Hepatocyte (in vitro differentiated cells): ENCODE results near the gene TRMO. TPM values are rescaled to one million over a fixed set of nuclear protein-coding genes. Genes with fewer than 3 reads are reported as not detected.
A peak's percentile ranks its signal among the peaks of the same experiment; 100 is the strongest.

Experiments
- DNase-seq: peaks from one replicate; pipeline ENCODE4 v3.0.0-alpha.2; 2016; ENCODE audit warnings: low spot score
- H2AFZ ChIP-seq: fragments of 200-600 bp; sonication (generic); 2 replicates; pipeline ENCODE4 v1.6.0; 2016; ENCODE audit warnings: antibody characterized with exemption, mild to moderate bottlenecking
- H3K27ac ChIP-seq: fragments of 200-600 bp; sonication (generic); 2 replicates; pipeline ENCODE4 v1.5.1; 2016; ENCODE audit warnings: mild to moderate bottlenecking
- H3K27me3 ChIP-seq: fragments of 200-600 bp; sonication (generic); 2 replicates; pipeline ENCODE4 v1.6.1; 2016
- H3K36me3 ChIP-seq: fragments of 200-600 bp; sonication (generic); replicated peaks from 2 replicates; pipeline ENCODE4 v1.5.1; 2016; ENCODE audit warnings: low read depth; ENCODE audit not compliant: insufficient read depth
- H3K4me1 ChIP-seq: fragments of 200-600 bp; sonication (generic); 2 replicates; pipeline ENCODE4 v1.5.1; 2016; ENCODE audit warnings: mild to moderate bottlenecking, moderate library complexity; ENCODE audit not compliant: insufficient read depth
- H3K4me2 ChIP-seq: fragments of 200-600 bp; sonication (generic); 2 replicates; pipeline ENCODE4 v1.6.0; 2016
- H3K4me3 ChIP-seq: fragments of 200-600 bp; sonication (generic); 2 replicates; pipeline ENCODE4 v1.5.1; 2016; ENCODE audit warnings: mild to moderate bottlenecking
- H3K79me2 ChIP-seq: fragments of 200-600 bp; sonication (generic); 2 replicates; pipeline ENCODE4 v1.6.0; 2017; ENCODE audit warnings: mild to moderate bottlenecking
- H3K9me2 ChIP-seq: fragments of 200-600 bp; sonication (generic); replicated peaks from 2 replicates; pipeline ENCODE4 v1.6.0; 2017; ENCODE audit warnings: mild to moderate bottlenecking; ENCODE audit not compliant: insufficient read depth
- H3K9me3 ChIP-seq: fragments of 200-600 bp; sonication (generic); 2 replicates; pipeline ENCODE4 v1.5.1; 2016; ENCODE audit warnings: low read depth, mild to moderate bottlenecking
- H4K20me1 ChIP-seq: fragments of 200-600 bp; sonication (generic); 2 replicates; pipeline ENCODE4 v1.6.0; 2016; ENCODE audit warnings: mild to moderate bottlenecking; ENCODE audit not compliant: insufficient read depth, poor library complexity, severe bottlenecking
- EZH2 ChIP-seq: fragments of 200-600 bp; sonication (generic); IDR thresholded peaks from 2 replicates; pipeline ENCODE4 v1.6.1; 2016; ENCODE audit warnings: antibody characterized with exemption, mild to moderate bottlenecking, borderline replicate concordance
- EZH2phosphoT487 ChIP-seq: fragments of 200-600 bp; sonication (generic); IDR thresholded peaks from one replicate; pipeline ENCODE4 v1.6.1; 2018; ENCODE audit warnings: antibody characterized with exemption, mild to moderate bottlenecking, low read depth, moderate library complexity; ENCODE audit not compliant: unreplicated experiment, severe bottlenecking
- WGBS: methylation state at CpG from one replicate; pipeline ENCODE4 v1.1.6; 2016; ENCODE audit warnings: low lambda C conversion rate; ENCODE audit errors: missing lambda C conversion rate; 5-methylcytosine and 5-hydroxymethylcytosine counted together
- polyA plus RNA-seq: library from polyadenylated mRNA; unstranded; fragments of >200 nt; fragmentation: Nextera tagmentation; extraction: Ambion mirVana; gene quantifications from 2 replicates; pipeline ENCODE4 v1.2.1, GENCODE V29; 2016
- total RNA-seq: library from RNA; depleted of rRNA; stranded (reverse); fragments of >200 nt; gene quantifications from 2 replicates; pipeline ENCODE4 v1.2.3, GENCODE V29; 2014
- TF ChIP-seq, protein P1 (sequence below): fragments of 200-600 bp; sonication (generic); IDR thresholded peaks from 2 replicates; pipeline ENCODE4 v1.5.1; 2016; ENCODE audit warnings: antibody characterized with exemption, mild to moderate bottlenecking; ENCODE audit not compliant: poor library complexity

The TRMO gene
- total and polyA plus RNA-seq, 2 experiments from 2014 or later, result 10.8 to 22.6 TPM

DNA sequence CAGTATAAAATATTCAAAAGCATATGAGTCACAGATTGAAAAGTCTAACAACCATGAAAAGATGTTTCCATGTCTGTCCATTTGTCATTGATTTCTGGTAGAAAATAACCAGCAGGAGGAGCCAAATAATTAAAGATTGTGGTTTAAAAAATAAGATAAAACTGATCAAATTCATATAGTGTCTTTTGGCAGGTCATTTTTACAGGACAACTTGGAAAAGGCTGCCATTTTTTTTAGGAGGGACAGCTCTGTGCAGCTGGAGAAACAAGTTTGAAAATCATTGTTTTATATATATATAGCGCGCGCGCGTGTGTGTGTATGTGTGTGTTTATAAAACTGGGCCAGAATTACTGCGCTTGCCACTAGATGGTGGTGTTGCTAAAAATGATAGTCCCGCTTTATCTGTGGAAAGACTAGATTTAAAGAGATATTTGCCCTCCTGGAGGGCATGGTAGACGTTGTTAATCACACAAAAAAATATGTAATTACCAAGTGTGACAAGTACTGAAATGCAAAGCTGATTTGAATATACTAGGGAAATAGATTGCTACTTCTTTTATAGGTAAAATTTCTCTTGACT is 1.3 kb upstream of the TRMO start:
- no peaks in the 10 kb centered on the region for H3K9me3 ChIP-seq
- no peak overlapping the region for H3K4me3 ChIP-seq
- no peak overlapping the region for H3K27ac ChIP-seq
- H3K79me2 ChIP-seq, result peaks cover 16% of the 10 kb centered on the region
- peak overlapping the region; percentile 83 for H3K4me2 ChIP-seq
- DNase-seq, result peak; percentile 86
- peak overlapping the region; percentile 55 for H2AFZ ChIP-seq
- no peaks in the 10 kb centered on the region for H3K36me3 ChIP-seq
- peaks cover 5% of the 10 kb centered on the region for H3K4me1 ChIP-seq
- H4K20me1 ChIP-seq, result no peaks in the 10 kb centered on the region
- 1% methylated on average over 8 of the region's 8 CpGs for WGBS
- H3K9me2 ChIP-seq, result no peaks in the 10 kb centered on the region
- TF ChIP-seq, protein P1, sequence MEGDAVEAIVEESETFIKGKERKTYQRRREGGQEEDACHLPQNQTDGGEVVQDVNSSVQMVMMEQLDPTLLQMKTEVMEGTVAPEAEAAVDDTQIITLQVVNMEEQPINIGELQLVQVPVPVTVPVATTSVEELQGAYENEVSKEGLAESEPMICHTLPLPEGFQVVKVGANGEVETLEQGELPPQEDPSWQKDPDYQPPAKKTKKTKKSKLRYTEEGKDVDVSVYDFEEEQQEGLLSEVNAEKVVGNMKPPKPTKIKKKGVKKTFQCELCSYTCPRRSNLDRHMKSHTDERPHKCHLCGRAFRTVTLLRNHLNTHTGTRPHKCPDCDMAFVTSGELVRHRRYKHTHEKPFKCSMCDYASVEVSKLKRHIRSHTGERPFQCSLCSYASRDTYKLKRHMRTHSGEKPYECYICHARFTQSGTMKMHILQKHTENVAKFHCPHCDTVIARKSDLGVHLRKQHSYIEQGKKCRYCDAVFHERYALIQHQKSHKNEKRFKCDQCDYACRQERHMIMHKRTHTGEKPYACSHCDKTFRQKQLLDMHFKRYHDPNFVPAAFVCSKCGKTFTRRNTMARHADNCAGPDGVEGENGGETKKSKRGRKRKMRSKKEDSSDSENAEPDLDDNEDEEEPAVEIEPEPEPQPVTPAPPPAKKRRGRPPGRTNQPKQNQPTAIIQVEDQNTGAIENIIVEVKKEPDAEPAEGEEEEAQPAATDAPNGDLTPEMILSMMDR, result peak; percentile 77
- TF ChIP-seq EZH2 (no peak), EZH2phosphoT487 (no peak)
- H3K27me3 ChIP-seq, result peaks cover 21% of the 10 kb centered on the region

GRCh38 chr9:97919217-97919813 is 3.0 kb downstream of the TRMO start:
- no peak for TF ChIP-seq EZH2
- TF ChIP-seq, protein P1, result no peak
- no peak for TF ChIP-seq EZH2phosphoT487
- Histone ChIP-seq H3K79me2 (peaks cover 23% of the 10 kb centered on the region), H3K36me3 (no peaks in the 10 kb centered on the region), H3K27me3 (no peaks in the 10 kb centered on the region), H3K9me3 (no peaks in the 10 kb centered on the region), H3K4me2 (no peak overlapping the region), H2AFZ (no peak overlapping the region), H4K20me1 (no peaks in the 10 kb centered on the region), H3K4me1 (peaks cover 5% of the 10 kb centered on the region), H3K4me3 (no peak overlapping the region), H3K9me2 (no peaks in the 10 kb centered on the region), H3K27ac (no peak overlapping the region)
- no peak for DNase-seq

GRCh38 chr9:97918611-97919010 is 3.7 kb downstream of the TRMO start:
- Histone ChIP-seq H2AFZ (no peak overlapping the region), H4K20me1 (no peaks in the 10 kb centered on the region), H3K9me2 (no peaks in the 10 kb centered on the region), H3K36me3 (no peaks in the 10 kb centered on the region), H3K27me3 (no peaks in the 10 kb centered on the region), H3K4me1 (peaks cover 5% of the 10 kb centered on the region), H3K4me3 (no peak overlapping the region), H3K27ac (no peak overlapping the region), H3K9me3 (no peaks in the 10 kb centered on the region), H3K4me2 (no peak overlapping the region), H3K79me2 (peaks cover 23% of the 10 kb centered on the region)
- TF ChIP-seq EZH2 (no peak), EZH2phosphoT487 (no peak)
- TF ChIP-seq, protein P1, result no peak
- DNase-seq, result no peak
- 96% methylated on average over 4 of the region's 4 CpGs for WGBS
